Measurements from ENCODE around the gene RAMP3.

RAMP3 gene

DNA sequence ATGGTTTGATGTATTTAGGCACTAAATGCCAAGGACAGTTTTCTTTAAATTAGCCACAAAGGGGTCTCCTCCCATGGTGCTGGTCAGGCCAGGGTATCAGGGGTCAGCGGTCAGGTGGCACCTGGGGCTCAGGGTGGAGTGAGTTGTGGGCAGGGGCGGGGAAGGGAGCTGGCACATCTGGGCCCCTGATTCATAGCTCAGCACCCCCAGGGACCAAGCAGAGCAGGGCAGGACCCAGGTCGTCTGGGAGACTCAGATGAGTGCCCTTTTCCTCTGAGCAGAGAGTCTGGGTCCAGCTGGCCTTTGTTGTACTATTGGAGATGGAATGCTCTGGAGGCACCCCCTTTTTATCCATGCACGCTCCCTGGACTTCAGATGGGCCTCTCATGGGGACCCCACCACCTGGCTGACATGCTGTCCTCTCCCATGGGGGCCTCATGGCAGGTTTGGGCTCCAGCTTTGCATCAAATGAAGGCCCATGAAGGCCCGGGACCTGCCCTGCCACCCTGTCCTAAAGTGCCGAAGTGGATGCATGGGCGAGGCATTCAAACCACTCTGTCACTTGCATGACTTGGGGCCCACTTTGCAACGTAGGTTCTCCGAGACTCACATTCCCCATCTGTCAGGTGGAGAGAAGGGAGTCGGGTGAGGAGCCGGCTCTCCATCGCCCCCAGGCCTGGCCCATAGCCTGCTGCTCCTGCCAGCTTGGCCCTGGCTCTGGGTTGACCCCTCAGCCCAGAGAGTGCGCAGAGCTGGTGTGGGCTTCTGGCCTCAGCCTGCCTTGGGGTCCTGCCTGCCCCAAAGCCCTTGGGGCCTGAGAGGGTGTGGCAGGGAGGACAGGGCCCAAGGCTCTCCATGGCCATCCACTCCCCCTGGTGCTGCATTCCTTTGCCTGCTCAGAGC is 66.4 kb downstream of the RAMP3 start:
- in situ Hi-C loops (cut with HindIII; ENCODE audit: low sequenced_read_pairs), result no loop called here
- no peak overlapping the region for H3K4me3 ChIP-seq (ENCODE audit: low read depth, low read length)
- no peak for DNase-seq (ENCODE audit: low read depth)
- TF ChIP-seq, protein P1, sequence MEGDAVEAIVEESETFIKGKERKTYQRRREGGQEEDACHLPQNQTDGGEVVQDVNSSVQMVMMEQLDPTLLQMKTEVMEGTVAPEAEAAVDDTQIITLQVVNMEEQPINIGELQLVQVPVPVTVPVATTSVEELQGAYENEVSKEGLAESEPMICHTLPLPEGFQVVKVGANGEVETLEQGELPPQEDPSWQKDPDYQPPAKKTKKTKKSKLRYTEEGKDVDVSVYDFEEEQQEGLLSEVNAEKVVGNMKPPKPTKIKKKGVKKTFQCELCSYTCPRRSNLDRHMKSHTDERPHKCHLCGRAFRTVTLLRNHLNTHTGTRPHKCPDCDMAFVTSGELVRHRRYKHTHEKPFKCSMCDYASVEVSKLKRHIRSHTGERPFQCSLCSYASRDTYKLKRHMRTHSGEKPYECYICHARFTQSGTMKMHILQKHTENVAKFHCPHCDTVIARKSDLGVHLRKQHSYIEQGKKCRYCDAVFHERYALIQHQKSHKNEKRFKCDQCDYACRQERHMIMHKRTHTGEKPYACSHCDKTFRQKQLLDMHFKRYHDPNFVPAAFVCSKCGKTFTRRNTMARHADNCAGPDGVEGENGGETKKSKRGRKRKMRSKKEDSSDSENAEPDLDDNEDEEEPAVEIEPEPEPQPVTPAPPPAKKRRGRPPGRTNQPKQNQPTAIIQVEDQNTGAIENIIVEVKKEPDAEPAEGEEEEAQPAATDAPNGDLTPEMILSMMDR (IDR thresholded peaks at IDR 0.05; ENCODE audit: low read depth, low read length, missing control alignments), result no peak

DNA sequence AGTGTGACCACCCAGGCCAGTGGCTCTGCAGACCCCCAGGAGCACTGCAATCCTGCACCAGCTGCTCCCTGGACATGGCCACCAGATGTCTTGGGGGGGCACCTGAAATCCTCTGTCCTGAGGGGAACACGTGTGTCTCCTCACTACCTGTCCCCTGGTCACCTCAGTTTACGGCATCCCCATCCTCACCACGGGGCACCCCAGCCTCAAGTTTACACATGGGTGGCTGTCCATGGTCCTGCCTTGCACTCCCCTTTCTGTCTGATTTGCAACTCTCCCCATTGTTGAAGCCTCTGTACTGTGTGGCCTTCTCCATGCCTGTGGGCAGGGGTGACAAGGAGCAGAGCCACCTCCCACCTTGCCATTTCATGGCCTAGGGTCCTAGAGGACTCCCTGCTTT is 67.2 kb downstream of the RAMP3 start:
- TF ChIP-seq, protein P1 (IDR thresholded peaks at IDR 0.05; ENCODE audit: low read depth, low read length, missing control alignments), result no peak
- no peak for DNase-seq (ENCODE audit: low read depth)
- H3K4me3 ChIP-seq (ENCODE audit: low read depth, low read length), result no peak overlapping the region
- in situ Hi-C loops (cut with HindIII; ENCODE audit: low sequenced_read_pairs), result loop anchor here (5.0 kb wide), 1 partner anchor 33 kb away; no protein-coding TSS in a partner anchor

DNA sequence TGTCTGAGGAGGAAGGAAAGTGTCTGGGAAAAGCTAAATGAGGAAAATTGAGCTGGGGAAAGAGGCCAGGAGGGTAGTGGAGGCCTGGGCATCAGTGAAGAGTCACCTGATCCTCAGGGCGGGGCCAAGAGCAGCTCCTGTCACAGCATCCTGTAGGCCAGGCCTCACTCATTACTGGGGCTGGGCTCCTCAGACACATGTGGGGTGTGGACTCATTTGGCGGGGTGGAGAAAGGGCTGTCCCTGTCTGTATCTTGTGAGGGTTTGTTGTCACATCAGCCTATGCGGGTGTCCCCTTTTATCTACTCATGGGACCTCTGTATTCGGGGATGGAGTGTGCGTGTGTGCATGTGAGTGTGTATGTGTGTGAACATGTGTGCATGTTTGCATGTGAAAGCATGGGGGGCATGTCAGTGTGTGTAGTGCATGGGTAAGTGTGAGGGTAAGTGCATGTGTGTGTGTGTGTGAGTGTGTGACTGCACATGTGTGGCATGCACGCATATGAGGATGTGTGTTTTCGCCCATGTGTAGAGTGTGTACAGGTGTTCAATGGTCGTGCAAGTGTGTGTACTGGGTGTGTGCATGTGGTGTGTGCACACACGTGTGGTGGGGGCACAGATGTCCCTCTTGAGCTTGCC is 67.8 kb downstream of the RAMP3 start:
- DNase-seq (ENCODE audit: low read depth), result no peak
- in situ Hi-C loops (cut with HindIII; ENCODE audit: low sequenced_read_pairs), result loop anchor here (5.0 kb wide), 1 partner anchor 33 kb away; no protein-coding TSS in a partner anchor
- H3K4me3 ChIP-seq (ENCODE audit: low read depth, low read length), result no peak overlapping the region
- TF ChIP-seq, protein P1 (IDR thresholded peaks at IDR 0.05; ENCODE audit: low read depth, low read length, missing control alignments), result no peak

- H3K4me3 ChIP-seq (ENCODE audit: low read depth, low read length), result no peak overlapping the region
- TF ChIP-seq, protein P1 (IDR thresholded peaks at IDR 0.05; ENCODE audit: low read depth, low read length, missing control alignments), result no peak
- in situ Hi-C loops (cut with HindIII; ENCODE audit: low sequenced_read_pairs), result loop anchor here (5.0 kb wide), 1 partner anchor 34 kb away; no protein-coding TSS in a partner anchor
- no peak for DNase-seq (ENCODE audit: low read depth)
Measured at GRCh38 chr7:45225948-45226335, 68.4 kb downstream of the RAMP3 start.

GRCh38 chr7:45229156-45229920 is 71.7 kb downstream of the RAMP3 start:
- TF ChIP-seq, protein P1 (IDR thresholded peaks at IDR 0.05; ENCODE audit: low read depth, low read length, missing control alignments), result no peak
- H3K4me3 ChIP-seq (ENCODE audit: low read depth, low read length), result no peak overlapping the region
- in situ Hi-C loops (cut with HindIII; ENCODE audit: low sequenced_read_pairs), result loop anchor here (5.0 kb wide), 1 partner anchor 37 kb away; no protein-coding TSS in a partner anchor
- no peak for DNase-seq (ENCODE audit: low read depth)

- no peak overlapping the region for H3K4me3 ChIP-seq (ENCODE audit: low read depth, low read length)
- TF ChIP-seq, protein P1 (IDR thresholded peaks at IDR 0.05; ENCODE audit: low read depth, low read length, missing control alignments), result no peak
- in situ Hi-C loops (cut with HindIII; ENCODE audit: low sequenced_read_pairs), result no loop called here
- no peak for DNase-seq (ENCODE audit: low read depth)
Measured at GRCh38 chr7:45230083-45230482, 72.5 kb downstream of the RAMP3 start.

Data from astrocyte of the cerebellum (primary cell).